Measurements from ENCODE around the gene SH2D5.

The SH2D5 gene

GRCh38 chr1:20711285-20712214 is 21.0 kb downstream of the SH2D5 start:
- no peak for DNase-seq

GRCh38 chr1:20710469-20711284 is 21.8 kb downstream of the SH2D5 start:
- DNase-seq, result no peak

- no peak for DNase-seq
These were observed 22.6 kb downstream of the SH2D5 start for GRCh38 chr1:20709868-20710267.

- DNase-seq, result no peak
These were observed 23.6 kb downstream of the SH2D5 start for GRCh38 chr1:20708891-20709290.

- no peak for DNase-seq
These were observed 24.4 kb downstream of the SH2D5 start for GRCh38 chr1:20708057-20708456.

GRCh38 chr1:20706841-20707240 is 25.7 kb downstream of the SH2D5 start:
- DNase-seq, result no peak

GRCh38 chr1:20705203-20705755 is 27.2 kb downstream of the SH2D5 start:
- no peak for DNase-seq

GRCh38 chr1:20704390-20705202 is 27.9 kb downstream of the SH2D5 start:
- no peak for DNase-seq

- DNase-seq, result no peak
These were observed 29.3 kb downstream of the SH2D5 start for GRCh38 chr1:20703124-20703756.

- no peak for DNase-seq
These were observed 30.1 kb downstream of the SH2D5 start for GRCh38 chr1:20702416-20702815.

- DNase-seq, result no peak
These were observed 30.7 kb downstream of the SH2D5 start for GRCh38 chr1:20701847-20702246.

- no peak for DNase-seq
These were observed 31.1 kb downstream of the SH2D5 start for GRCh38 chr1:20701446-20701845.

- DNase-seq, result no peak
These were observed 31.8 kb downstream of the SH2D5 start for GRCh38 chr1:20700636-20701215.

- DNase-seq, result no peak
These were observed 32.9 kb downstream of the SH2D5 start for GRCh38 chr1:20699558-20699957.

- DNase-seq, result no peak
These were observed 34.1 kb downstream of the SH2D5 start for GRCh38 chr1:20698195-20698910.

GRCh38 chr1:20697563-20697962 is 34.9 kb downstream of the SH2D5 start:
- no peak for DNase-seq

GRCh38 chr1:20696397-20697333 is 35.8 kb downstream of the SH2D5 start:
- DNase-seq, result peak; percentile 57

- no peak for DNase-seq
These were observed 37.0 kb downstream of the SH2D5 start for GRCh38 chr1:20695515-20695914.

- no peak for DNase-seq
These were observed 38.9 kb downstream of the SH2D5 start for GRCh38 chr1:20693623-20694022.

- no peak for DNase-seq
These were observed 40.6 kb downstream of the SH2D5 start for GRCh38 chr1:20691872-20692271.

Measured in activated T-cell treated with anti-CD3 and anti-CD28 coated beads for 4 hours (primary cell).